NOMO-1 treated with dmso at 0.1 percent for 144 hours (cell line): ENCODE results near the gene CCT7.

Experiments
- DNase-seq: peaks from one replicate; lab custom pipeline; 2025; ENCODE audit not compliant: unreplicated experiment; lab: John Stamatoyannopoulos, UW

The CCT7 gene

DNA sequence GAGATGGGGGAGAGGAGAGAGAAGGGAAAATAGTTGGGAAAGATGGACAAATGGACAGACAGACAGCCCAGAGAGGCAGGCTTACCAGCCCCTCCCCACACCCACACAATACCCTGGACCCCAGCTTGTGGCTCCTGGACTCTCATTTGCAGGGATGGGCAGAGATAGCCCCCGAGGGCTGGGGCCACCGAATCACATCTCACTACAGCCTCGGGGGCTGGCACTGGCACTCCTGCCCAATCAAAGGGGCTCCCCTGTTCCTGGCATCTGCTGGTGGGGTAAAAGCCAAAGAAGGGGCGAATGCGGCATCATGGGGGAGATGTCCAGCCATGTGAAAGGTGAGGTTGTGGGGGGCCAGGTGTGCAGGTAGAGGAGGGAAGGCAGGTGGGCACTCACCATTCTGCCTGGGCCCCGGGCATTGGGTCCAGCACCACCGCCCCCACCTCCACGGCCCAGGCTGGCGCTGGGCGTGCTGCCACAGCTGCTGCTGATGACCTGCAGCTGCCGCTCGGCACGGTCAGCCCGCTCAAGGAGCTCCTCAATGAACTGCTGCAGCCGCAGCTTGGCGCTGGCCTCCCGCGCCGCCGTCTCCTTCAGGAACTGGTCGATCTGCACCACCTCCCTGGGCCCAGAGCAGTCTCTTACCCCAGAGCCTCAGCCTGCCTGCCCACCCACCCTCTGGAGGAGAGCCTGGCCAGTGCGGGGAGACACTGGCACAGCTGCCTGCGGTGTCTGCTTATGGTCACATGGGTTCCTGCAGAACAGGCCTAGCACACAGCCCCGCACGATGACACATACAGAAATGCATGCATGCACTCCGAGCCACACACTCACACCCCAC lies 32.2 kb downstream of the CCT7 start:
- no peak for DNase-seq

DNA sequence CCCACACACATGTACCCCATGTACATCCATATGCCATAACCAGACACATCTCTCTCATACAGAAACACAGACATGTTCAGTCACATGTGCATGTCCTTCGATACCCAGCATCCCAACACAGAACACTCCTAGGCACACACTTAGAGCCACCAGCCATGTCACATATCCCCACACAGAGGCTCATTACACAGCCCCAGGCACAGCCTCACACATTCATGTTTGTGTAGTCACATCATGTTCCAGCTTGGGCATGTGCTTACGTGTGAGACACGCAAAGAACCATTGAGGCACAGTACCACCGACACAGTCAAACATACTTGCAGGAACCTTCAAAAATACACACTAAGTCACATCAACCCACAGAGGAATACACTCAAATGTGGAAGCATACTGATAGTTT lies 32.9 kb downstream of the CCT7 start:
- no peak for DNase-seq

GRCh38 chr2:73268366-73268829 lies 34.3 kb downstream of the CCT7 start:
- DNase-seq = no peak

DNA sequence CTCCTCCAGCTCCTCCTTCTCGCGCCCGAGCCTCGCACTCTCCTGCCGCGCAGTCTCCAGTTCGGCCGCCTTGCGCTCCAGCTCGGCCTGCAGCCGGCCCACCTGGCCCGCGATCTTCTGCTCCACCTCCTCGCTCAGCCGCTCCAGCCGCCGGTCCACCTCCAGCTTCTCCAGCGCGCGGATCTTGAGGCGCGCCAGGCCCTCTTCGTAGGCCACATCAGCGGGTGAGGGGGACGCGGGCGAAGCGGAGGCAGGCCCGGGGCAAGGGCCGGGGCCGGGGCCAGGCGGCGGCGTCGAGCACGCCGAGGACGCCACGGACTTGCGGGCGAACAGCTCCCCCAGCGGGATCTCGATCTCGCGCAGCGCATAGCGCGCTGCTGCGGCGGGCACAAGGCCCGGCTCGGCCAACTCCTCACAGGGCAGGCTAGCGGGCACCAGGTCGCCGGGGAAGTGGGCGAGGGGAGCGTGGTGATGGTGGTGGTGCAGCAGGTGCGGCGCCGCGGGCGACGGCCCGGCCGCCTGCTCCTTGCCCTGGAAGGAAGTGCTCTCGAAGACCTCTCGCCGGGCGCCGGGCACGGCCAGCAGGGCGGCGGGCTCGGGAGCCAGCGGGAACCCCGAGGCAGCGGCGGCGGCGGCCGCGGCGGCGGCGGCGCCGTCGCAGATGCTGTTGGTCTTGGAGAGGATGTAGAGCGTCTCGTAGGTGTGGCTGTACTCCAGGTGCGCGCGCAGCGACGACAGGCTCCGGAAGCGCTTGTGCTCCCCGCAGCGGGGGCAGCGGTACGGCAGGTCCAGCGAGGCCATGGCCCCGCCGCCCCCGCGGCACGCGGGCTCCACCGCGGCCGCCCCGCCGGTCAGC lies 35.0 kb downstream of the CCT7 start:
- DNase-seq = no peak

DNA sequence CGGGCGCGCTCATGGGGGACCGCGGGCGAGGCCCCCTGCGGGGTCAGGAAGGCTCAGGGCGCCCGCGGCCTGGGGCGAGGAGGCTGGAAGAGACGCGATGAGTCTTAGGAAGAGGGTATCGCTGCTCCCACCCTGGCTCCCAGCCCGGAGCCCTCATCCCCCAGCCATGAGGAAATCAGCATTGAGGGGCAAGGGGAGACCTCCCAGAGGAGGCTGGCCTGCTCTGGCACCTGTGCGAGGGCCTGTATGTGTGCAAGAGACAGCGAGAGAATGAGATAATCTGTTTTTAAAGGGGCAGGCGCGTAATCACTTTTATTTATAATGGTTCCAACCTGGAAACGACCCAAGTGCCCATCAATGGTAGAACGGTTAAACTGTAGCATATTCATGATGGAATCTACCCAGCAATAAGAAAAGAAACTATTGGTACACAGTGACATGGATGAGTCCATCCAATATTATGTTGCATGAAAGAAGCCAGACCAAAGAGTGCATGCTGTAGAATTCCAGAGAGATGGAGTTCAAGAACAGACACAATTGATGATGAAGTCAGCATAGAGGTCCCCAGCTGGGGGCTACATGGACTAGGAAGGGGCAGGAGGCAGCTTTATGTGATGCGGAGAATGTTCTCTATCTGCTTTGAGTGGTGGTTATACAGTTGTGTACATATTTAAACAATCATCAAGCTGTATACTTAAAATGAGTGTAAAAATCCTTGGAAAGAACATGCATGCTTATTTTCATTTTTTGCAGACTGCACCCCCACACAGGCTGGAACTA lies 35.8 kb downstream of the CCT7 start:
- no peak for DNase-seq

DNA sequence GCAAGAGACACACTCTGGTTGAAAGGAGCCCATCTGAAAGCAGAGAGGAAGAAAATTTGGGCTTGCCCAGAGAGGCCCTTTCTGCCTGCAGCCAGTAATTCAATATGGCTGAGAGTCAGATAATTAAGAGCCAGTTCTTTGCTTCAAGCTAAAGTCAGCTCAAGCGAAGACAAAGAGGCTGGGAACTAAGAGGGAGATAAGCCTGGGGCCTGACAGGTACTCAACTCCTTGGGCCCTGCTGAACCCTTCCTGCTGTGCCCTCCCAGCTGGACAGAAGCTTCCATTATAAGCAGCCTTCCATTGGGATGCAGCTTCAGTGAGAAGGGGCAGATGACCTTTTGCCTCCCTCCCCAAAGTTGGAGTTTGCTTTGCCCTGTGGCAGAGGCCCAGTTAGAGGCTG lies 38.2 kb downstream of the CCT7 start:
- no peak for DNase-seq

- no peak for DNase-seq
Observed at GRCh38 chr2:73279852-73280251, 45.7 kb downstream of the CCT7 start.

DNA sequence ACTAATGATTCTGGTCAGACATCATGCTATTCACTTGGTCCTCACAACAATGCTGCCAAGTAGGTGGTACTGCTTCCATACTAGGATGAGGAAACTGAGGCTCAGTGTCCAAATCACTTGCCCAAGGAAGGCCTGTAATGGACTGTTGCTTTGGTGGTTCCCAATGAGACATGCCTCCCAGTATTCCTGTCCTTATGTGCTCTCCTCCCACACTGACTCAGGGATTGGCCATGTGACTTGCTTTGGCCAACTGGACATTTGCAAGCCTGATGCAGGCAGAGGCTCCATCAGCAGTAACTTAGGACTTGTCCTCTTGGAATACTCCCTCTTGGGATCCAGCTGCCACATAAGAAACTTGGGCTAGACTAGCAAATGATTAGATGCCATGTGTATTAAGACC lies 47.1 kb downstream of the CCT7 start:
- no peak for DNase-seq

GRCh38 chr2:73282924-73283544 lies 48.9 kb downstream of the CCT7 start:
- no peak for DNase-seq

GRCh38 chr2:73283545-73284295 lies 49.6 kb downstream of the CCT7 start:
- peak; percentile 10 for DNase-seq

- DNase-seq = peak; percentile 61
Observed at GRCh38 chr2:73284296-73285158, 50.4 kb downstream of the CCT7 start, which contains the start of gene FBXO41. Gene FBXO41, minus strand, starts transcription at chr2:73284478. Its CDS starts 14,848 bp downstream, at chr2:73269630.

DNA sequence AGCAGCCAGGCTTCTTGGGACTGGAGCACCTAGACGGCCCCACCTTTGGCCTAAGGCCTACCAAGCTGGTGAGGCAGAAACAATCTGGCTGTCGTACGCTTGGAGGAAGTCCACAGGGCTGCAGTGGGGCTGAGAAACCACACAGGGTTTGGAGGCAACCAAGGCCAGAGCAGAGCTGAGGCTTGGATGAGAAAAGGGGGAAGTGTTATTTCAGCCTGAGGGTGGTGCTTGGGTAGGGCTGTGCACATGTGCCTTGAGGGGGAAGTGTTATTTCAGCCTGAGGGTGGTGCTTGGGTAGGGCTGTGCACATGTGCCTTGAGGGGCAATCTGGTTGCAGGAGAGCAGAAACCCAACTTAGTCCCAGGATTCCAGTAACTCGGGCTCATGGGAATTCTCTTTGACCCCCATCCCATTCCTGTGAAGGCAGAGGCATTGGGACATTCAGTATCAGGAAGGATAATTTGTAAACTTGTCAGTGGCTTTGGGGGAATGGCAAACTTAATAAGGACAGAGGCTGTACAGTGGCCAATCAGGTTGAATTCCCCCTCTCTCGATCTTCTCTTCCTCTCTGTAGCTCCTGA lies 51.1 kb downstream of the CCT7 start:
- peak; percentile 94 for DNase-seq

GRCh38 chr2:73286134-73286655 lies 52.1 kb downstream of the CCT7 start:
- no peak for DNase-seq

DNA sequence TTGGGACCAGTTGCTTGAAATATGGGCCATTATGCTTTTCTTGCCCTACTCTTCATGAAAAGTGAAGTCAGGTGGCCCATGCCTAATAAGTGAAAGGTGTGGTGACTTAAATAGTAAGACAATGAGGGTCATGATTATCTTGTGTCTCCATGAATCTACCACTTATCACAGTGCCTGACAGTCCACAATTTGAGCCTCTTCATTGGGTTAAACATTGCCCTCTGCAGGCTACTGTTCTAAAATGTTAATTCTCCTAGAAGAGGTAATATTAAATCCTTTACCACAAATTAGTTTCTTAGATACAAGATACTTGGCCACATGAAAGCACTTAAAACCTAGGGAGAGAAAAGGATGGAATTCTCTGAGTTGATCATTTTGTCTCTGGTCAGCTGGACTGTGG lies 55.2 kb downstream of the CCT7 start:
- DNase-seq = no peak

GRCh38 chr2:73290049-73290839 lies 56.1 kb downstream of the CCT7 start:
- no peak for DNase-seq

DNA sequence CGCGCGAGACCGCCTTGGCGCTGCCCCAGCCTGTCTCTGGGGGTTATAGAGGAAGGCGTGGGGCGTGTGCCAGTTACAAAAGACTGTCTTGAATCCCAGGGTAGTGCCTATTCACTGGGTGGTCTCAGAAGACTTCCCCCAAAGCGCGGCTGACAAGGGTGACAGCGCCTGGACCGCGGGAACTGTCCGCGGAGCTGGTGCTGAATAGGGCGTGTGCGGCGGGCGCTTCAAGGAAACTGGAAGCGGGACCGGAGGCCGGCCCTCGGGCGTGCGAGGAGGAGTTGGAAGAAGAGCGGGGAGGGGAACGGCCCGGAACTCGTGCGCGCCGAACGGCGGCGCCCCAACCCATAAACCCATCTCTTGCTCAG lies 57.0 kb downstream of the CCT7 start:
- DNase-seq = peak; percentile 67

GRCh38 chr2:73291461-73292315 lies 57.6 kb downstream of the CCT7 start:
- no peak for DNase-seq
